A673 (cell line): ENCODE results near the gene ZNF516.

Source experiments
- EZH2 ChIP-seq: fragments of 200-600 bp; sonication (generic); IDR thresholded peaks from 2 replicates; pipeline ENCODE4 v1.6.1; 2017; ENCODE audit warnings: borderline replicate concordance, low read depth, mild to moderate bottlenecking, mixed read lengths, antibody characterized with exemption, low read length; ENCODE audit not compliant: poor library complexity, severe bottlenecking
- TF ChIP-seq, protein P1 (sequence below): fragments of 300-800, 200-600 bp; sonication (generic); conservative IDR thresholded peaks from 2 replicates; pipeline ENCODE4 v1.5.1; 2017; ENCODE audit warnings: low read depth, mild to moderate bottlenecking, antibody characterized with exemption, low read length, moderate library complexity, mixed read lengths

DNA sequence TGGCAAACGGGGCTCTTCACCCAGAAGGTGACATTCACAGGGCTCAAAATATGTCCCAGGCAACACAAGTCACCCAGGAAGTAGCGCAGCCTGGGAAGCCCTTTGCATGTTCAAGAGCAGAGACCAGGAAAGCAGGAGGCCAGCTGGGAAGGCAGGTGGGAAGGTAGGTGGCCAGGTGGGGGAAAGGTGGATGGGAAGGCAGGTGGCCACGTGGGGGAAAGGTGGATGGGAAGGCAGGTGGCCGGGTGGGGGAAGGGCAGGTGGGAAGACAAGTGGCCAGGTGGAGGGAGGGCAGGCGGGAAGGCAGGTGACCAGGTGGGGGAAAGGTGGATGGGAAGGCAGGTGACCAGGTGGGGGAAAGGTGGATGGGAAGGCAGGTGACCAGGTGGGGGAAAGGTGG is 102.7 kb downstream of the ZNF516 start:
- TF ChIP-seq, protein P1, sequence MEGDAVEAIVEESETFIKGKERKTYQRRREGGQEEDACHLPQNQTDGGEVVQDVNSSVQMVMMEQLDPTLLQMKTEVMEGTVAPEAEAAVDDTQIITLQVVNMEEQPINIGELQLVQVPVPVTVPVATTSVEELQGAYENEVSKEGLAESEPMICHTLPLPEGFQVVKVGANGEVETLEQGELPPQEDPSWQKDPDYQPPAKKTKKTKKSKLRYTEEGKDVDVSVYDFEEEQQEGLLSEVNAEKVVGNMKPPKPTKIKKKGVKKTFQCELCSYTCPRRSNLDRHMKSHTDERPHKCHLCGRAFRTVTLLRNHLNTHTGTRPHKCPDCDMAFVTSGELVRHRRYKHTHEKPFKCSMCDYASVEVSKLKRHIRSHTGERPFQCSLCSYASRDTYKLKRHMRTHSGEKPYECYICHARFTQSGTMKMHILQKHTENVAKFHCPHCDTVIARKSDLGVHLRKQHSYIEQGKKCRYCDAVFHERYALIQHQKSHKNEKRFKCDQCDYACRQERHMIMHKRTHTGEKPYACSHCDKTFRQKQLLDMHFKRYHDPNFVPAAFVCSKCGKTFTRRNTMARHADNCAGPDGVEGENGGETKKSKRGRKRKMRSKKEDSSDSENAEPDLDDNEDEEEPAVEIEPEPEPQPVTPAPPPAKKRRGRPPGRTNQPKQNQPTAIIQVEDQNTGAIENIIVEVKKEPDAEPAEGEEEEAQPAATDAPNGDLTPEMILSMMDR = no peak
- no peak for TF ChIP-seq EZH2
